B cell (primary cell): Measurements from ENCODE around the gene FDX1. TPM values are rescaled to one million over a fixed set of nuclear protein-coding genes. Genes with fewer than 3 reads are reported as not detected.

Source experiments
- ATAC-seq: fragments of 200-7000 bp; cut with Tn5 transposase; one replicate; pipeline ENCODE4 v1.10.0; 2021; ENCODE audit warnings: low read depth, mild to moderate bottlenecking, moderate number of reproducible peaks, moderate library complexity
- CTCF ChIA-PET: fragments of 350-600 bp; sonication (Branson Sonifier 250); formaldehyde crosslinking; loops from one replicate; lab custom pipeline; 2021; ENCODE audit warnings: antibody characterized with exemption, inconsistent platforms; lab: Charles Lee
- POLR2A ChIA-PET: fragments of 350-600 bp; sonication (Branson Sonifier 250); formaldehyde crosslinking; loops from one replicate; lab custom pipeline; 2021; ENCODE audit warnings: antibody characterized with exemption; lab: Charles Lee
- DNase-seq: peaks from one replicate; pipeline ENCODE4 v3.0.0; 2013
- H2AFZ ChIP-seq: 2 replicates; pipeline ENCODE4 v1.6.1; 2012; ENCODE audit warnings: mild to moderate bottlenecking, low read depth, low read length; ENCODE audit not compliant: insufficient read depth, poor library complexity, severe bottlenecking
- H3K27ac ChIP-seq, 2 donors: 1 replicate in 1 of 2; 2 replicates in 1 of 2; pipeline ENCODE4 v1.5.1; 2012 to 2013; ENCODE audit warnings: low read length in 2 of 2, mild to moderate bottlenecking in 2 of 2, moderate library complexity in 1 of 2
- H3K27me3 ChIP-seq, 4 experiments: fragments of 200-600 bp in 1 of 4; sonication (generic) in 1 of 4; replicated peaks in 1 of 4; 1 replicate in 2 of 4; 2 replicates in 2 of 4; pipeline versions ENCODE4 v1.6.1 to v1.7.0; 2013 to 2016; ENCODE audit warnings: low read length in 3 of 4, mild to moderate bottlenecking in 2 of 4, mixed read lengths in 1 of 4, moderate library complexity in 1 of 4; ENCODE audit not compliant: insufficient read depth in 4 of 4, control insufficient read depth in 3 of 4; ENCODE audit errors: control extremely low read depth in 1 of 4
- H3K36me3 ChIP-seq, 2 experiments: replicated peaks in 1 of 2; 1 replicate in 1 of 2; 2 replicates in 1 of 2; pipeline versions ENCODE4 v1.6.1 to v1.7.1; 2013; ENCODE audit warnings: low read length in 1 of 2; ENCODE audit not compliant: insufficient read depth in 2 of 2, control insufficient read depth in 1 of 2; ENCODE audit errors: control extremely low read depth in 1 of 2, extremely low read depth in 1 of 2
- H3K4me1 ChIP-seq, 2 donors: fragments of 200-600 bp in 1 of 2; sonication (generic) in 1 of 2; 1 replicate in 1 of 2; 2 replicates in 1 of 2; pipeline versions ENCODE4 v1.5.1 to v1.6.1; 2013 to 2017; ENCODE audit warnings: low read length in 2 of 2; ENCODE audit not compliant: control insufficient read depth in 2 of 2, insufficient read depth in 2 of 2
- H3K4me2 ChIP-seq: replicated peaks from 2 replicates; pipeline ENCODE3; 2012; ENCODE audit warnings: mild to moderate bottlenecking, low read depth, low read length; ENCODE audit not compliant: poor library complexity, severe bottlenecking
- H3K4me3 ChIP-seq, 5 experiments: fragments of 200-600 bp in 1 of 5; sonication (generic) in 1 of 5; 1 replicate in 3 of 5; 2 replicates in 2 of 5; pipeline versions ENCODE4 v1.5.1 to v1.7.0; 2011 to 2016; ENCODE audit warnings: low read length in 4 of 5, mild to moderate bottlenecking in 4 of 5, low read depth in 2 of 5, control low read depth in 1 of 5, moderate library complexity in 1 of 5; ENCODE audit not compliant: insufficient read depth in 1 of 5; ENCODE audit errors: control extremely low read depth in 1 of 5, extremely low read depth in 1 of 5
- H3K79me2 ChIP-seq: fragments of 200-600 bp; sonication (generic); one replicate; pipeline ENCODE4 v1.6.0; 2016; ENCODE audit warnings: low read length; ENCODE audit not compliant: control insufficient read depth, insufficient read depth
- H3K9ac ChIP-seq: fragments of 200-600 bp; sonication (generic); 2 replicates; pipeline ENCODE4 v1.6.1; 2017; ENCODE audit warnings: mild to moderate bottlenecking, low read length, moderate library complexity
- H3K9me3 ChIP-seq, 3 donors: one replicate each; pipeline versions ENCODE4 v1.6.1 to v1.7.1; 2013; ENCODE audit warnings: low read length in 2 of 3; ENCODE audit not compliant: control insufficient read depth in 2 of 3, insufficient read depth in 1 of 3; ENCODE audit errors: control extremely low read depth in 1 of 3
- H4K20me1 ChIP-seq: 2 replicates; pipeline ENCODE4 v1.6.0; 2012; ENCODE audit warnings: mild to moderate bottlenecking, low read length; ENCODE audit not compliant: insufficient read depth, control insufficient read depth, poor library complexity, severe bottlenecking
- H3K27ac Mint-ChIP-seq: one replicate; pipeline ENCODE4 v1.8.0; 2021; ENCODE audit warnings: mixed read lengths
- H3K27me3 Mint-ChIP-seq: one replicate; pipeline ENCODE4 v1.8.0; 2021; ENCODE audit warnings: mixed read lengths
- H3K4me1 Mint-ChIP-seq: one replicate; pipeline ENCODE4 v1.8.0; 2021; ENCODE audit warnings: mixed read lengths
- H3K4me3 Mint-ChIP-seq: one replicate; pipeline ENCODE4 v1.8.0; 2021; ENCODE audit warnings: mixed read lengths
- H3K9me3 Mint-ChIP-seq: one replicate; pipeline ENCODE4 v1.8.0; 2022; ENCODE audit warnings: mixed read lengths; ENCODE audit not compliant: insufficient read depth
- CTCF ChIP-seq: fragments of 200-600 bp; IDR thresholded peaks from one replicate; pipeline ENCODE4 v1.8.0; 2022; ENCODE audit warnings: antibody characterized with exemption, mild to moderate bottlenecking
- EZH2 ChIP-seq: IDR thresholded peaks from 2 replicates; pipeline ENCODE4 v1.6.1; 2012; ENCODE audit warnings: borderline replicate concordance, low read depth, mild to moderate bottlenecking, moderate library complexity, low read length; ENCODE audit not compliant: insufficient read depth, poor library complexity, severe bottlenecking
- WGBS: methylation state at CpG from one replicate; pipeline ENCODE4 v1.1.5; 2013; ENCODE audit warnings: missing lambda C conversion rate; ENCODE audit not compliant: insufficient coverage; 5-methylcytosine and 5-hydroxymethylcytosine counted together
- intact Hi-C: fragments of 100-400 bp; cut with micrococcal nuclease; formaldehyde crosslinking; loops from one replicate; pipeline ENCODE4 v1.10.0; 2022
- polyA plus RNA-seq: library from polyadenylated mRNA; depleted of rRNA; stranded (reverse); fragments of >200 nt; gene quantifications from 2 replicates; pipeline ENCODE4 v1.2.3, GENCODE V29; 2012
- total RNA-seq, 2 donors: library from RNA; stranded (reverse); fragments of 120-200 nt in 1 of 2; gene quantifications; 1 replicate in 1 of 2; 2 replicates in 1 of 2; pipeline versions ENCODE4 v1.2.3 to v1.2.4, GENCODE V29; 2013 to 2022

FDX1 gene
- total and polyA plus RNA-seq, 2 donors (not counting 1 experiment from before 2014, with no cell fraction given) = 3.5 to 11.2 TPM

- intact Hi-C loops = no loop called here
- H3K27me3 ChIP-seq = no peaks in the 10 kb centered on the region
- ChIA-PET POLR2A (no interaction called here), CTCF (no interaction called here)
- no peak overlapping the region for H3K4me3 Mint-ChIP-seq
- H3K27me3 Mint-ChIP-seq = no peaks in the 10 kb centered on the region
- ATAC-seq = no peak
- H3K9me3 ChIP-seq = no peaks in the 10 kb centered on the region
- no peaks in the 10 kb centered on the region for H3K36me3 ChIP-seq
- no peaks in the 10 kb centered on the region for H3K79me2 ChIP-seq
- peaks cover 2% of the 10 kb centered on the region for H3K9me3 Mint-ChIP-seq
- WGBS = 100% methylated on average over 1 of the region's 1 CpG
- no peak overlapping the region for H3K4me3 ChIP-seq
- H3K4me2 ChIP-seq = no peak overlapping the region
- H3K4me1 ChIP-seq = no peaks in the 10 kb centered on the region
- DNase-seq = no peak
- H3K27ac Mint-ChIP-seq = no peak overlapping the region
- H4K20me1 ChIP-seq = no peaks in the 10 kb centered on the region
- H3K9ac ChIP-seq = no peak overlapping the region
- no peaks in the 10 kb centered on the region for H3K4me1 Mint-ChIP-seq
- no peak for TF ChIP-seq CTCF
- TF ChIP-seq EZH2 = no peak
- no peak overlapping the region for H2AFZ ChIP-seq
- no peak overlapping the region for H3K27ac ChIP-seq
Observed at GRCh38 chr11:110474578-110474977, 44.8 kb downstream of the FDX1 start.

- no peak for ATAC-seq
- Histone ChIP-seq H2AFZ (no peak overlapping the region), H3K27ac (no peak overlapping the region), H3K9ac (no peak overlapping the region), H3K9me3 (no peaks in the 10 kb centered on the region), H3K4me1 (no peaks in the 10 kb centered on the region), H3K27me3 (no peaks in the 10 kb centered on the region), H3K4me3 (no peak overlapping the region), H4K20me1 (no peaks in the 10 kb centered on the region), H3K4me2 (no peak overlapping the region), H3K79me2 (no peaks in the 10 kb centered on the region), H3K36me3 (no peaks in the 10 kb centered on the region)
- no peaks in the 10 kb centered on the region for H3K27me3 Mint-ChIP-seq
- H3K27ac Mint-ChIP-seq = no peak overlapping the region
- no peaks in the 10 kb centered on the region for H3K4me1 Mint-ChIP-seq
- ChIA-PET POLR2A (no interaction called here), CTCF (no interaction called here)
- intact Hi-C loops = no loop called here
- DNase-seq = no peak
- no CpG with 5 or more reads among the region's 1 CpG for WGBS
- TF ChIP-seq CTCF (no peak), EZH2 (no peak)
- H3K9me3 Mint-ChIP-seq = peaks cover 2% of the 10 kb centered on the region
- H3K4me3 Mint-ChIP-seq = no peak overlapping the region
Observed at GRCh38 chr11:110475671-110476070, 45.9 kb downstream of the FDX1 start.
